ENCODE measurements around the gene SPATA6L. TPM values are rescaled to one million over a fixed set of nuclear protein-coding genes. Genes with fewer than 3 reads are reported as not detected.

The SPATA6L gene
- total and polyA plus RNA-seq, 9 of the 15 experiments (the other 6 are each of a cell fraction or from before 2014, with no cell fraction given), result 0.03 to 1.00 (median 0.08) TPM; not detected in 4

- BruUV-seq (replicated peaks), result no TSS peak
- Histone ChIP-seq H3K4me3 (no peak overlapping the region), H2AFZ (ENCODE audit: low read depth, low read length) (no peak overlapping the region), H3K79me2 (ENCODE audit: control insufficient read depth, insufficient read depth, low read length) (no peaks in the 10 kb centered on the region), H3K4me1 (replicated peaks in 1 of 2; ENCODE audit: control insufficient read depth in 2 of 2, insufficient read depth in 2 of 2, low read length in 2 of 2) (no peaks in the 10 kb centered on the region), H3K4me2 (ENCODE audit: insufficient read depth, low read length) (no peak overlapping the region), H3K27ac (ENCODE audit: extremely low read depth, low read depth, low read length) (no peak overlapping the region), H3K36me3 (ENCODE audit: control insufficient read depth, insufficient read depth, low read length) (no peaks in the 10 kb centered on the region), H3K27me3 (ENCODE audit: control insufficient read depth in 2 of 2, insufficient read depth in 2 of 2, low read length in 2 of 2) (peaks cover 0 to 11% of the 10 kb centered on the region in 2 experiments; a peak in 3 of 5 replicates), H4K20me1 (replicated peaks; ENCODE audit: control insufficient read depth, insufficient read depth, low read length) (no peaks in the 10 kb centered on the region), H3K9me3 (replicated peaks; ENCODE audit: control insufficient read depth, insufficient read depth, low read depth, low read length) (no peaks in the 10 kb centered on the region), H3K9ac (ENCODE audit: insufficient read depth in 1 of 2, low read depth in 2 of 2, low read length in 2 of 2) (no peak overlapping the region), H3K9me1 (ENCODE audit: control insufficient read depth, insufficient read depth, low read length) (no peaks in the 10 kb centered on the region)
- DNase-seq (ENCODE audit: extremely low read depth in 1 of 4, low spot score in 3 of 4) (no peak), ATAC-seq (no peak), FAIRE-seq (no peak)
- TF ChIP-seq ZNF518B (CRISPR knock-in tag; IDR thresholded peaks at IDR 0.05) (no peak), SMARCA5 (IDR thresholded peaks at IDR 0.05) (no peak), HMBOX1 (IDR thresholded peaks at IDR 0.05) (no peak), IRF2 (CRISPR knock-in tag; IDR thresholded peaks at IDR 0.05) (no peak), FOXP1 (CRISPR knock-in tag; IDR thresholded peaks at IDR 0.05) (no peak), HINFP (tag; conservative IDR thresholded peaks at IDR 0.05; ENCODE audit: low read depth) (no peak), GATAD2A (IDR thresholded peaks at IDR 0.05) (no peak), PHB2 (IDR thresholded peaks at IDR 0.05; ENCODE audit: low read depth) (no peak), THRAP3 (IDR thresholded peaks at IDR 0.05; ENCODE audit: borderline replicate concordance) (no peak), BRD4 (IDR thresholded peaks at IDR 0.05) (no peak), EP300 (IDR thresholded peaks at IDR 0.05; ENCODE audit: low read length) (no peak), SRSF1 (IDR thresholded peaks at IDR 0.05; ENCODE audit: low read depth, low read length) (no peak), RFX5 (IDR thresholded peaks at IDR 0.05; ENCODE audit: low read depth, low read length) (no peak), VEZF1 (CRISPR knock-in tag; IDR thresholded peaks at IDR 0.05) (no peak), KDM4B (IDR thresholded peaks at IDR 0.05; ENCODE audit: borderline replicate concordance in 2 of 2, low read depth in 1 of 2) (no peak), SRSF3 (IDR thresholded peaks at IDR 0.05; ENCODE audit: insufficient read depth, low read length) (no peak), ASH1L (IDR thresholded peaks at IDR 0.05; ENCODE audit: borderline replicate concordance, low read depth, partially characterized antibody) (no peak)
- in situ Hi-C loops (cut with MboI) (no loop called here), intact Hi-C loops (cut with micrococcal nuclease) (no loop called here)
- ChIA-PET POLR2A (no interaction called here), CTCF (ENCODE audit: low intra/inter-chr PET ratio) (no interaction called here)
- WGBS (ENCODE audit: insufficient coverage, low coverage, missing lambda C conversion rate), result 5% methylated on average over 4 of the region's 4 CpGs
Observed at GRCh38 chr9:4594545-4594944, 71.7 kb downstream of the SPATA6L start.

Measured in K562 (cell line).